Lung (tissue), 12 donors: ENCODE measurements around the gene TENM3. TPM values are rescaled to one million over a fixed set of nuclear protein-coding genes. Genes with fewer than 3 reads are reported as not detected.

Experiments
- ATAC-seq: fragments of 200-7000 bp; cut with Tn5 transposase; one replicate; pipeline ENCODE4 v1.9.1; 2020; ENCODE audit warnings: moderate number of reproducible peaks; ENCODE audit not compliant: insufficient read depth, low FRiP score
- DNase-seq, 3 donors: peaks; one replicate each; pipeline ENCODE4 v3.0.0-alpha.2; 2013 to 2017
- H3K27ac ChIP-seq, 2 donors: one replicate each; pipeline ENCODE4 v1.5.1; 2013; ENCODE audit warnings: mild to moderate bottlenecking in 2 of 2, moderate library complexity in 2 of 2, control low read depth in 1 of 2, inconsistent platforms in 1 of 2, low read depth in 1 of 2, low read length in 1 of 2
- H3K27me3 ChIP-seq, 3 donors: one replicate each; pipeline ENCODE4 v1.5.1; 2013; ENCODE audit warnings: low read length in 2 of 3; ENCODE audit not compliant: control insufficient read depth in 3 of 3, insufficient read depth in 3 of 3
- H3K36me3 ChIP-seq, 4 donors: one replicate each; pipeline ENCODE4 v1.5.1; 2013; ENCODE audit warnings: low read length in 4 of 4, mild to moderate bottlenecking in 1 of 4, moderate library complexity in 1 of 4; ENCODE audit not compliant: control insufficient read depth in 4 of 4, insufficient read depth in 4 of 4
- H3K4me1 ChIP-seq, 5 donors: one replicate each; pipeline ENCODE4 v1.5.1; 2013; ENCODE audit warnings: low read length in 5 of 5, mild to moderate bottlenecking in 2 of 5, moderate library complexity in 1 of 5; ENCODE audit not compliant: control insufficient read depth in 5 of 5, insufficient read depth in 5 of 5
- H3K4me3 ChIP-seq: one replicate; pipeline ENCODE4 v1.5.1; 2013; ENCODE audit warnings: mild to moderate bottlenecking, control low read depth, moderate library complexity
- H3K9ac ChIP-seq, 2 donors: one replicate each; pipeline ENCODE4 v1.5.1; 2013; ENCODE audit warnings: low read length in 2 of 2, control low read depth in 1 of 2; ENCODE audit not compliant: insufficient read depth in 1 of 2
- H3K9me3 ChIP-seq, 4 donors: one replicate each; pipeline ENCODE4 v1.5.1; 2013; ENCODE audit warnings: low read length in 3 of 4, mild to moderate bottlenecking in 1 of 4, moderate library complexity in 1 of 4; ENCODE audit not compliant: control insufficient read depth in 4 of 4, insufficient read depth in 3 of 4
- CTCF ChIP-seq: IDR thresholded peaks from 2 replicates; pipeline ENCODE4 v1.5.1; 2012; ENCODE audit warnings: mild to moderate bottlenecking; ENCODE audit errors: control extremely low read depth, extremely low read depth
- WGBS, 2 donors: extraction: QIAGEN DNeasy Blood & Tissue Kit; methylation state at CpG; one replicate each; pipeline ENCODE4 v1.1.7; 2013; 5-methylcytosine and 5-hydroxymethylcytosine counted together
- polyA plus RNA-seq, 2 donors: library from polyadenylated mRNA; stranded (reverse); fragments of 200-250 nt; gene quantifications; one replicate each; pipeline ENCODE4 v1.2.1, GENCODE V29; 2013
- total RNA-seq, 2 donors: library from RNA; depleted of rRNA in 1 of 2; stranded (reverse); fragments of >200 nt in 1 of 2; gene quantifications; one replicate each; pipeline ENCODE4 v1.2.1, GENCODE V29; 2014 to 2021
- donor health status: control.
- donor health status: control.
- donor health status: Bipolar disorder and iron deficiency.
- donor health status: healthy.
- donor health status: DM: yes; HTN: yes; CAD: no.

Gene TENM3
- total and polyA plus RNA-seq, 4 donors: 0.14 to 5.3 (median 2.2) TPM

- no peak overlapping the region for H3K27ac ChIP-seq
- DNase-seq (no peak), ATAC-seq (no peak)
- TF ChIP-seq CTCF: no peak
- H3K9me3 ChIP-seq: no peaks in the 10 kb centered on the region
- 88 to 92% methylated on average over 7 of the region's 7 CpGs for WGBS, 2 donors
- H3K4me3 ChIP-seq: no peak overlapping the region
- no peaks in the 10 kb centered on the region for H3K36me3 ChIP-seq
- no peaks in the 10 kb centered on the region for H3K4me1 ChIP-seq
- no peaks in the 10 kb centered on the region for H3K27me3 ChIP-seq
- no peak overlapping the region for H3K9ac ChIP-seq
Measured at GRCh38 chr4:182404376-182404775, 161.2 kb downstream of the TENM3 start.

- DNase-seq (no peak), ATAC-seq (no peak)
- Histone ChIP-seq H3K36me3 (no peaks in the 10 kb centered on the region), H3K9me3 (no peaks in the 10 kb centered on the region), H3K4me1 (no peaks in the 10 kb centered on the region), H3K27ac (no peak overlapping the region), H3K4me3 (no peak overlapping the region), H3K27me3 (no peaks in the 10 kb centered on the region), H3K9ac (no peak overlapping the region)
- WGBS, 2 donors: 90 to 93% methylated on average over 11 of the region's 11 CpGs
- TF ChIP-seq CTCF: no peak
Measured at GRCh38 chr4:182405087-182405486, 161.9 kb downstream of the TENM3 start.

DNA sequence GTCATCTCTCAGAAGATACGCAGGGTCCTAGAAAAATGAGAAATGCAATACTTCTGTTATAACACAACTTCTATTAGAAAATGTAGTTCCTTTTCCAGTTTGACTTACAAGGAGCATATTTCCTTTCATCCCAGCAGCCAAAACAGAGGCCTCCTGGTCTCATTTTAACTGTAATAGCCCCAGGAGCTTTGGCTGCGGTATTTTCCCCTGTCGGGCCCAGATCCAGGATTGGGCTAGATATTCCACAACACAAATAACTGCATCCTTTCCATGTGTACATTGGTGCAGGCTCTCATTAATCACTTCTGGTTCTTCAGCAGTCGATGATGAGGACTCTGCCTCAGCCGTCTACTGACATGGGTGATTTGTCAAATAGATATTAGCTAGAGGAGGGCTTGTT lies 166.1 kb downstream of the TENM3 start:
- no peak for DNase-seq
- WGBS, 2 donors: 75 to 82% methylated on average over 5 of the region's 5 CpGs
- Histone ChIP-seq H3K9ac (no peak overlapping the region), H3K4me1 (no peaks in the 10 kb centered on the region), H3K9me3 (peaks cover 0 to 8% (median 2%) of the 10 kb centered on the region in 4 donors), H3K27ac (no peak overlapping the region), H3K36me3 (no peaks in the 10 kb centered on the region), H3K27me3 (no peaks in the 10 kb centered on the region), H3K4me3 (no peak overlapping the region)
- no peak for ATAC-seq
- TF ChIP-seq CTCF: no peak

DNA sequence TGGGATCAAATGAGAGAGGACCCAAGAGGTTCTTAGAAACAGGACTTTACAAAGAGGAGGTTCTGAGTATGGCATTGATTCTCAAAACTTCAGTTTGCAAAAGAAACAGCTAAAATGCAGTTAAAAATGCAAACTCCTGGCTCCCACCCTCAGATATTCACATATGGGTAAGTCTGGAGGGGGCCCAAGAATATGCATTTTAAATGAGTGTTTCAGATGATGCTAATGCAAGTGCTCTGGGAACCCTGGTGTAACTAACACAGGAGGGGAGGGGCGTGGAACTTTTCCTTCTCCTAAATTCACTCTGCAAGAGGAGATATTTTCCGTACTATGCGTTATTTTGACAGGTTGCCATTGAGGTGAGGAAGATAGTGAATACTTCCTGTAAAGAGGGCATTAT lies 168.2 kb downstream of the TENM3 start:
- peaks cover 0 to 8% (median 2%) of the 10 kb centered on the region in 4 donors for H3K9me3 ChIP-seq
- H3K27me3 ChIP-seq: no peaks in the 10 kb centered on the region
- 87 to 89% methylated on average over 3 of the region's 3 CpGs for WGBS, 2 donors
- H3K4me1 ChIP-seq: no peaks in the 10 kb centered on the region
- no peak overlapping the region for H3K27ac ChIP-seq
- DNase-seq (no peak), ATAC-seq (no peak)
- H3K9ac ChIP-seq: no peak overlapping the region
- H3K4me3 ChIP-seq: no peak overlapping the region
- no peaks in the 10 kb centered on the region for H3K36me3 ChIP-seq
- no peak for TF ChIP-seq CTCF
